Measurements from ENCODE around the gene ZNF425.
"Not testable (repeated sequence)": the region's sequence is repeated elsewhere in the genome, so short reads cannot be mapped to it uniquely, and the experiment has no call there.

ZNF425 gene

DNA sequence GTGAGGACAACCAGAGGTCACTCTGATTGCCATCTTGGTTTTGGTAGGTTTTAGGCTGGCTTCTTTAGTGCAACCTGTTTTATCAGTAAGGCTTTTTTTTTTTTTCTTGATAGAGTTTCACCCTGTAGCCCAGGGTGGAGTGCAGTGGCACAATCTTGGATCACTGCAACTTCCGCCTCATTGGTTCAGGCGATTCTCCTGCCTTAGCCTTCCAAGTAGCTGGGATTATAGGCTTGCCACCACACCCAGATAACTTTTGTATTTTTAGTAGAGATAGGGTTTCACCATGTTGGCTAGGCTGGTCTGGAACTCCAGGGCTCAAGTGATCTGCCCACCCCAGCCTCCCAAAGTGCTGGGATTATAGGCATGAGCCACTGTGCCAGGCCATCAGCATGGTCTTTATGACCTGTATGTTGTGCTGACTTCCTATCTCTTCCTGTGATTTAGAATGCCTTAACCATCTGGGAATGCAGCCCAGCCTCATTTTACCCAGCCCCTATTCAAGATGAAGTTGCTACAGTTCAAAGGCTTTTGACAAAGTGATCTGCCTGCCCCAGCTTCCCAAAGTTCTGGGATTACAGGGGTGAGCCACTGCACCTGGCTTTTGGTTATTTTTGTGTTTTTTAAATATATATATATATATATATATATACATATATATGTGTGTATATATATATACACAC lies 7.0 kb upstream of the ZNF425 start:
- DNase-seq = no peak

DNA sequence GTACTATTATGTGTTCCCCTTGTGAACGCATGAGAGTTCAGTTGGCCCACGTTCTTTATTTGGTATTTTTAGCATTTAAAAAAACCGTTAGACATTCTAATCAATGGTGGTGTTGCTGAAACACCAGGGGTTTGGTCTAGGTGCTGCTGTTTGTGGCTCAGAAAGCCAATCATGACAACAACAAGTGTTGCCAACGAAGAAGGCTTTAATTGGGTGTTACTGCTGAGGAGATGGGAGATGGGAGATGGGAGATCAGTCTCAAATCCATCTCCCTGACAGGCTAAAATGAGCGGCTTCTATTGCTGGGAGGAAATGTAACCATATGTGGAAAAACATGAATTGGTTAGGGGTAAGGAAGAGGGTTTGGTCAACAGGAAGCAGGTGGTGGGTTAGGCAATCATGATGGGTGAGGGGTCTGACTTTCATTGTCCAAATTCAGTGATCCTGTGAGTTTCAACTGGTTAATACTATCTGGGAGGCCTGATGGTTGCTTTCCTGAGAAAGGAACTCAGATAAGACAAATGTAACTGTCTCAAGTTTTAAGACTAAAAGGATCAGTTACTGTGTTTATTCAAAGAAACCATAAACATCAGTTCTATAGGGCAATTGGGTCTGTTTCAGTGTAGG lies 4.6 kb upstream of the ZNF425 start:
- no peak for DNase-seq

- peak; percentile 46 to 84 (median 73) for DNase-seq
Observed at GRCh38 chr7:149126662-149127266, 640 bp upstream of the ZNF425 start.

- peak in 2 of 4 experiments; percentile 14 to 23 for DNase-seq
Observed at GRCh38 chr7:149125189-149125862, 798 bp downstream of the ZNF425 start.

DNA sequence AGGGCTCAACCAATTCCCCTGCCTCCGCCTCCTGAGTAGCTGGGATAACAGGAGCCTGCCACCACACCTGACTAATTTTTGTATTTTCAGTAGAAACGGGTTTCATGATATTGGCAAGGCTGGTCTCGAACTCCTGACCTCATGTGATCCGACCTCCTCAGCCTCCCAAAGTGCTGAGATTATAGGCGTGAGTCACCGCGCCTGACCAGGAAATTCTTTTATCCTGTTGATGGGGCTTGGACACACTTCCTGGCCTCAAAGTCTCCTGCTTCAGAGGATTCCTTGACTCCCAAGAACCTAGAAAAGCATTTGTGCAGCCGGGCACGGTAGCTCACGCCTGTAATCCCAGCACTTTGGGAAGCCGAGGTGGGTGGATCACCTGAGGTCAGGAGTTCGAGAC lies 16.2 kb downstream of the ZNF425 start:
- no peak for DNase-seq

- no peak for DNase-seq
Observed at GRCh38 chr7:149104749-149105148, 21.4 kb downstream of the ZNF425 start.

DNA sequence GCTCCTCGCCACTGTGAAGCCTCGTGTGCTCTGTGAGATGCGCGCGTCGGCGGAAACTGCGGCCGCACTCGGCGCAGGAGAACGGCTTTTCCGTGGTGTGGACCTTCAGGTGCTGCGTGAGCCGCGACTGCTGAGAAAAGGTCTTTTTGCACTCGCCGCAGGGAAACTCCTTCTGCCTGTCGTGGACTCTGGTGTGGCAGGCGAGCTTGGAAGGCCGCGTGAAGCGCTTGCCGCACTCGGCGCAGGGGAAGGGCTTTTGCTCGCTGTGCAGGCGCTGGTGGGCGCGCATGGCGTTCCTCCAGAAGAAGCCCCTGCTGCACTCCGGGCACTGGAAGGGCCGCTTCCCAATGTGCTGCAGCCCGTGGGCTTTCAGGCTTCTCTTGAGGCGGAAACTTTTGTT lies 21.9 kb downstream of the ZNF425 start:
- no peak for DNase-seq

DNA sequence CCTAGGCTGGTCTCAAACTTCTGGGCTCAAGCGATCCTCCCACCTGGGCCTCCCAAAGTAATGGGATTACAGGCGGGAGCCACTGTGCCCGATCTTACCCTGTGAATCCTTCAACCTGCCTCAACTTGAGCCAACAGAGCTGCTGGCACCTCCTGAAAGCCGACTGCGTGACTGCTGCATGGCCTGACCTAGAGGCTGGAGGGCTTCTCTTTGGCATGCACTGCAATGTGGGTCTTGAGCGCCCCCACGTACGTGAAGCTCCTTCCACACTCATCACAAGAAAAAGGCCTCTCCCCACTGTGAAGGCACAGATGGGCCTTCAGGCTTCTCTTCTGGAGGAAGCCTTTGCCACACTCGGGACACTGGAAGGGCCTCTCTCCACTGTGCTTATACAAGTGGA lies 22.7 kb downstream of the ZNF425 start:
- DNase-seq = no peak

- no peak for DNase-seq
Observed at GRCh38 chr7:149102666-149103065, 23.5 kb downstream of the ZNF425 start.

DNA sequence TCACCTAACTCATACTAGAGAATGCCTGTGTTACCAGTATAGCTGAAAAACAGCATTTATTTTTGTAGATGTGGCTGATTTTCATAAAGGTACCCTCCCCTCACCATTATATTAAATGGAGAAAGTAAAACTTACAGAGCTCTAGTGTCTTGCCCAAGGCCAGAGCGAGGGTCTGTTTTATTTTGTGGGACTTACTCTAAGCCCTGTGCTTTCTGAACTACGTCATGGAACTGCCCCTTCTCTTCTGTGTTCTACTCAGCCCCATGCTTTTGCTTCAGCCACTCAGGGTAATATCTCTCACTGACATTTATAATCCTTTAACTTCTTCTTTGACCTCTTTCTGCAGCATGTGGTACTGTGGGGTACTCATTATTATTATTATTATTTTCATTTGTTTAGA lies 25.3 kb downstream of the ZNF425 start:
- DNase-seq = no peak

GRCh38 chr7:149099058-149099457 lies 27.1 kb downstream of the ZNF425 start:
- DNase-seq = no peak

DNA sequence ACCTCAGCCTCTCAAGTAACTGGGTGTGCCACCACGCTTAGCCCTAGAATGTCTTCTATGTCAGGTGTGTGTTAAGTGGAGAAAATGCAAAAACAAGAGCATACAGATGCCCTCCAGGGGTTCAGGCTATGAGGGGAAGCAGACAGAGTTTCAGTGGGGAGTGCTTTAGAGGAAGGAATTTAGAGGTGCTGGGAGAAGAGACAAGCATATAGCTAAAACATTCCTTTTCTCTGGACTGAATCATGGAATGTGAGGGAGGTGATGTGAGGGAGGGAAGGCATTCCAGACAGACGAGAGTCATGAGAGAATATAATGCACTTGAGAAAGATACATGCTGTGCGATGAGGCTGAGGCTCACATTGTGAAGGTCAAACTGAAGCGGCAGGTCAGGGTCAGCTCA lies 29.0 kb downstream of the ZNF425 start:
- no peak for DNase-seq

DNA sequence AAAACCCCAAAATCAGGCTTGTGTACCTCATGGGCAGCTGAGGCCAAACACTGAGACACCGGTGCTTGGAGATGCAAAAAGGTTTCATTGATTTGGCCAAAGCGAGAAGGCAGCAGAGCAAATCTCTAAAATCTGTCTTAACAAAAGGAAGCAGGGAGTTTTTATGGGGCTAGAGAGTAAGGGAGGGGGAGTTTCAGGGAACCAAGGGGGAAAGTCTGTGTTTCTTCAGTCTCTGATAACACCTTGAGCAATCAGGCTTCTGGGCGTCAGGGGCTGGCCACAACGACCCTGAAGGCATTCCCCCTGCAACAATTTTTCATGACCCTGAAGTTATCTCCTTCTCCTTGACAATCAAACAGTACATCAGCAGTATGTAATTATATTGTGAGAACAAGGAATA lies 32.9 kb downstream of the ZNF425 start:
- DNase-seq = no peak

DNA sequence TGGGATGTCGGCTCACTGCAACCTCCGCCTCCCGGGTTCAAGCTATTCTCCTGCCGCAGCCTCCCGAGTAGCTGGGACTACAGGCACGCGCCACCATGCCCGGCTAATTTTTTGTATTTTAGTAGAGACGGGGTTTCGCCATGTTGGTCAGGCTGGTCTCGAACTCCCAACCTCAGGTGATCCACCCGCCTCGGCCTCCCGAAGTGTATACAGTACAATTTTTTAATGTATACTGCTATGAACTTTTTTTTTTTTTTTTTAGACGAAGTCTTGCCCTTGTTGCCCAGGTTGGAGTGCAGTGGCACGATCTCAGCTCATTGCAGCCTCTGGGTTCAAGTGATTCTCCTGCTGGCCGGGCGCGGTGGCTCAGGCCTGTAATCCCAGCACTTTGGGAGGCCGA lies 33.9 kb downstream of the ZNF425 start:
- DNase-seq = not testable (repeated sequence)

GRCh38 chr7:149090397-149091195 lies 35.5 kb downstream of the ZNF425 start, which contains the start of gene ZNF786:
TSS of gene ZNF786 (minus strand) at chr7:149090718. CDS start at chr7:149090640, 78 bp downstream.
- DNase-seq = peak; percentile 95 to 99 (median 96)

DNA sequence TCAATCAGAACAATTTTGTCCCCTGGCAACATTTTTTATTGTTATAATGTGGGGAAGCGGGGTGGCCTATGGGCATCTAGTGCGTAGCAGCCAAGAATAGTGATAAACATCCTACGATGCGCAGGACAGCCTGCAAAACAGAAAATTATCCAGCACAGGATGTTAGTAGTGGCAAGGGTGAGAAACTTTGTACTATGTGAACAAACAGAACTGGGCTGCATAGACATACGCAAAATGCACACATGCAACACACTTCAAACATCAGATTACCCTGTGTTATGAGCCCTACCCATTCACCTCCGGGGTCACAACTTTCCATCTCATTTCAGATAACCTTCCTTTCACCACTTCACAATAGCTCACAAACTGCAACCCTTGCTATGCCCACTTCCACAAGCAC lies 38.7 kb downstream of the ZNF425 start:
- DNase-seq = no peak

DNA sequence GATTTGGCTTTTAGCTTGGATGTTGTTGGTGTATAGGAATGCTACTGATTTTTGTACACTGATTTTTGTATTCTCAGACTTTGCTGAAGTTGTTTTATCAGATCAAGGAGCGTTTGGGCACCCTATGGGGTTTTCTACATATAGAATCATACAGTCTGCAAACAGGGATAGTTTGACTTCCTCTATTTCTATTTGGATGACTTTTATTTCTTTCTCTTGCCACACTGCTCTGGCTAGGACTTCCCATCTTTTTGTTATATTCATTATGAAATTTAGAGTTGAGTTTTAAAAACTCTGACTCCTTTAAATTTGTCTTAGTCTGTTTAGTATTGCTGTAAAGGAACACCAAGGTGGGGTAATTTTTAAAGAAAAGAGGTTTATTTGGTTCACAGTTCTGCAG lies 40.3 kb downstream of the ZNF425 start:
- peak; percentile 7 to 73 (median 48) for DNase-seq

DNA sequence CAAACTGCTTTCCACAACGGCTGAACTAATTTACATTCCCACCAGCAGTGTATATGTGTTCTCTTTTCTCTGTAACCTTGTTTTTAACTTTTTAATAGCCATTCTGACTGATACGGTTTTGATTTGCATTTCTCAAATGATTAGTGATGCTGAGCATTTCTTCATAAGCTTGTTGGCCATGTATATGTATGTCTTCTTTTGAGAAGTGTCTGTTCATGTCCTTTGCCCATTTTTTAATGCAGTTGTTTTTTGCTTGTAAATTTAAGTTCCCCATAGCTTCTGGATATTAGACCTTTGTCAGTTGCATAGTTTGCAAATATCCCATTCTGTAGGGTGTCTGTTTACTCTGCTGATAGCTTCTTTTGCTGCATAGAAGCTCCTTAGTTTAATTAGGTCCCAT lies 41.7 kb downstream of the ZNF425 start:
- no peak for DNase-seq

- DNase-seq = peak; percentile 14 to 44 (median 27)
Observed at GRCh38 chr7:149081914-149082313, 44.2 kb downstream of the ZNF425 start.

DNA sequence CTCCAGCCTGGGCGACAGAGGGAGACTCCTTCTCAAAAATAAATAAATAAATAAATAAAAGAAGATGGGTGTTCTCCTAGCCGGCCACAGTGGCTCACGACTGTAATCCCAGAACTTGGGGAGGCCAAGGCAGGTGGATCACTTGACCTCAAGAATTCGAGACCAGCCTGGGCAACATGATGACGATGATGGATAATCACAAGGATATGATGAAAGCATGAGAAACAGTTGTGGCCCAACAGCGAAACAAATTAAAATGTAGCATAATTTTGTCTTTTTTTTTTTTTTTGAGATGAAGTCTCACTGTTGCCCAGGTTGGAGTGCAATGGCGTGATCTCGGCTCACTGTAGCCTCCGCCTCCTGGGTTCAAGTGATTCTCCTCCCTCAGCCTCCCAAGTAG lies 48.5 kb downstream of the ZNF425 start:
- DNase-seq = no peak

DNA sequence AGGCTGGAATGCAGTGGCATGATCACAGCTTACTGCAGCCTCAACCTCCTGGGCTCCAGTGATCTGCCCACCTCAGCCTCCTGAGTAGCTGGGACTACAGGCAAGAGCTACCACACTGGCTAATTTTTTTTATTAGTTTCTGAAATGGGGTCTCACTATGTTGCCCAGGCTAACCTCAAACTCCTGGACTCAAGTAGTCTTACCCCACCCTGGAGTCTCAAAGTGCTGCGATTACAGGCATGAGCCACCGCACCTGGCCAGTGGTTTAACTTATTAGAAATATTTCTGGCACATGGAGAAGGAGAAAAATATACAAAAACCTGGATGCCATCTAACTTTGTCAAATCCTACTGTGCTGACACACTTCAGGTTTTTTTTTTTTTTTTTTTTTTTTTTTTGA lies 50.8 kb downstream of the ZNF425 start:
- DNase-seq = no peak

DNA sequence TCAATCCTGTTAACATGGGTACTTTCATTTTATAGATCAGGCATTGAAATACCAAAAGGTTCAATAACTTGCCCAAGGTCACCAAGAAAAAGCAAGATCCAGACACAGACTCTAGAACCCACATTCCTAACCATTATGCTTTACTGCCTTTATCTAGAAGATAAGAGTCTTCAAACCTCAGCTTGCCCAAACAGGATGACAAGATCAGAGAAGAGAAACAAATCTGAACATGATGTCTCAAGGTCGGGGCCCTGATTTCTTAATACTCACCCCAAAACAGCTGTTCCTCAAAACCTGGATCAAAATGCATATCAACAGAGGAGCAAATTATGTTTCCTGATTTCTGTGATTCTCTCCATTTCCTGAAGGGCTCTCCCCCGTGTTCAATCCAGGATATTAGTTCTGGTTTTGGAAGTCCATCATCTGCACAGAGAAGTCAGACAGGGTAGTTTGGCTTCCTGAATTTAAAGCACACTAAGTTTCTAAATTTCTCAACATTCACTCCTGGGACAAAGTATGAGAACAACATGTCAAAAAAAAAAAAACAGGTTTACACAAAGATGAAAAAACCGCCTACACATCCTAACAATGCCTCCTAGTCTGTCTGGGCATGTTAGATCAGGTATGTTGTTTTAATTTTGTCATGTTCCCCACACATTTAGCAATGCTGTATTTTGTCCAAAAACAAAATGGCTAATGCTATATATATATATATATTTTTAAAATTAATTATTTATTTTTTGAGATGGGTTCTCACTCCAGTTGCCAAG lies 51.8 kb downstream of the ZNF425 start:
- no peak for DNase-seq
